Inflammatory macrophage treated with lipopolysaccharide for 1 hour (primary cell): ENCODE results near the gene CAMK2A.

Source experiments
- DNase-seq, 2 donors: peaks; one replicate each; pipeline ENCODE4 v3.0.0-alpha.2; 2020 to 2022

The CAMK2A gene

DNA sequence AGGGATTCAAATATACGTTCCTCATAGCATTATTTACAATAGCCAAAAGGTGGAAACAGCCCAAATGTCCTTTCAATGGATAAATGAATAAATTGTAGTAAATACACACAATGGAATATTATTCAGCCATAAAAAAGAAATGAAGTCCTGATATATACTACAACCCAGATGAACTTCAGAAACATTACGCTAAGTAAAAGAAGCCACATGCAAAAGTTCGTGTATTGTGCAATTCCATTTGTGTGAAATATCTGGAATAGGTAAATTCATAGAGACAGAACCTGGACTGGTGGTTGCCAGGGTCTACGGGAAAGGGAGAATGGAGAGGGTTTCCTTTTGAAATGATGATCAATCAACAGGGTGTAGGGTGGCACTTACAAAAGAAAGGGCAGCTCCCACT lies 25.7 kb upstream of the CAMK2A start:
- DNase-seq: no peak

GRCh38 chr5:150313921-150314716 lies 24.5 kb upstream of the CAMK2A start:
- no peak for DNase-seq

DNA sequence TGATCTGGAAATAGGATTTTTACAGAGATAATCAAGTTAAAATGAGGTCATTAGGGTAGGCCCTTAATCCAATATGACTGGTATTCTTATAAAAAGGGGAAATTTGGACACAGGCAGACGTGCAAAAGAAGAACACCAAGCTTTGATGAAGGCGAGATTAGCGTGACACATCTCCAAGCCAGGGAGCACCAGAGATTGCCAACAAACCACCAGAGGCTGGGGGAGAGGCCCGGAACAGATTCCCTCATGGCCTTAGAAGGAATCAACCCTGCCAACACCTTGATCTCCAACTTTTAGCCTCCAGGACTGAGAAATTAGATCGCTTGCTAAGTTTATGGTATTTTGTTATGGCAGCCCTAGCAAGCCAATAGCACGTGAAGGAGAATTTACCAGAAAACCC lies 23.9 kb upstream of the CAMK2A start:
- DNase-seq: no peak

GRCh38 chr5:150312518-150312917 lies 22.9 kb upstream of the CAMK2A start:
- no peak for DNase-seq

GRCh38 chr5:150311015-150311692 lies 21.6 kb upstream of the CAMK2A start:
- no peak for DNase-seq

- DNase-seq: no peak
These were observed 20.7 kb upstream of the CAMK2A start for GRCh38 chr5:150310246-150310645.

GRCh38 chr5:150309886-150310239 lies 20.3 kb upstream of the CAMK2A start:
- no peak for DNase-seq

GRCh38 chr5:150309101-150309885 lies 19.7 kb upstream of the CAMK2A start:
- DNase-seq: no peak

DNA sequence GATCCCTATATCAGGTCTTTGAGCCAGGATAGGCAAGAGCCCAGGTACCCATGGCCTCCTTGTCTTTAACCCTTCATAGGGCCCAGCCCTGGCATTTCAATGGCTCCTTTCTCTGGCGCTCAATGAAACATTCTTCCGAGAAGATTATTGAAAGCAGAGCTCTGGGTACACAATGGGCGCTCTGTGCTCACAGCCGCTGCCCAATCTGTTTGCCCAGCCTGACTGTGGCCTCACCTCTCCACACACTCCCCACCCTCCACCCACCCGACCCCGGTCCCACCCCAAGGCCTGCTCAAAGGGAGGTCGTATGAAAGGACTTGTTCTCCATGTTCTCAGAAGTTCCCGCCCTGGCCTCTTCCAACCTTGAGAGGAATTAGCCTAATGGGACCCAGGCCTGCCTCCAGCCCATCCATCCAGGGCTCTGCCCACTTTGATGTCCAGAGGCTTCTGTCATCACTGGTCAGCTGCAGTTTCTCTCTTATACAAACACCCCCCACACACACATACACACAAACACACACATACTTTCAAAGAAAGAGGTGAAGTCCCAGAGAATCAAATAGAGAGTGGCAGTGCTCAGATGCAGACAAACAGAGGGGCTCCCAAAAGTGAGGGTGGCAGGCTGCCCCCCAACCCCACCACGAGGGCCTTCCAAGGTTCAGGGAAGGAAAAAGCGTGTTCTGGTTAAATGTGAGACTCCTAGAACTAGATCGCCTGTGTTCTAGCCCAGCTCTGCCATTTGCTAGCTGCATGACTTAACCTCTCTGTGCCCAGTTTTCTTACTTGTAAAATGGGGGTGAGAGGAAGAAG lies 18.2 kb upstream of the CAMK2A start:
- no peak for DNase-seq

DNA sequence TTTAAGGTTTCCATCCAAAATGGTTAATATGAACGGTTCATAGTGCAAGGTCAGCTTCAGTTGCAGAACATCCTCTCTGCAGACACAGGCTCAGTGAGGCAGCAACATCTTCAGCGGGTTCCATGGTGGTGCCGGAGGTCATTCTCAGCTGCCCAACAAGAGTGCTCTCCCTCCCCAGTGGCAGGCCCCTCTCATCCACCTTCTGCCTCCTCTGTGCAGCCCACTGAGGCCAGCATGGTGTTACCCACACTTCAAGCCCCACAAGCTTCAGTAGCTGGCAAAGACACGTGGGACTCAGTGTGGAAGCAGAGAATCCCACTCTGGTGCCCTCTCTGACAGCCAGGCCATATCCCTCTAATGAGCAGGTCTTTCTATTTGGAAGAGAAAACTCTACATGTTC lies 17.2 kb upstream of the CAMK2A start:
- no peak for DNase-seq

GRCh38 chr5:150305557-150305956 lies 16.0 kb upstream of the CAMK2A start:
- no peak for DNase-seq

- no peak for DNase-seq
These were observed 15.5 kb upstream of the CAMK2A start for GRCh38 chr5:150305095-150305494.

DNA sequence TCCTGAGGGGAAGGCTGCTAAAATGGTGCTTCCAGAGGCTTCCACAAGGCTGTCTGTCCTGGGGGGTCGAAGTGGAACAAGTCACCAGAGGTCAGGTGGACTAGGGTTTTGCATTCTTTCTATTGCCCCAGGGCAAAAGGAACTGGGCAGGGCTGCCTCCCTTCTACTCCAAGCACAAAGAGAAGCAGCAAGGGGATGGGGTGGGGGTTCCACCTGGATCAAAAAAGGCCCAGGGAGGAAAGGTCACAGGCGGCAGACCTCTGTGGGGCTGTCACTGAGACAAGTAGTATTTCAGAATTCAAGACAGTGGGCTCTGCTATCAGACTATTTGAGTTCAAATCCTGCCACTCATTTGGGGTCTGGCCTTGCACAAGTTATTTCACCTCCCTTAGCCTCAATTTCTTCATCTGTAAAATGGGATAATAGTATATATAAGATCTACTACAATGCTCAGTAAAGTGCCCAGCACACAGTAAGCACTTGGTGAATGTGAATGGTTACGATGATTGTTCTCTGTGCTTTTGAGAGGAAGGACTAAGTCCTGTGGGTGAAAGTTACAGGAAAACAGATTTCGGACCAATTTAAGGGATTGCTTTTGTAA lies 15.0 kb upstream of the CAMK2A start:
- no peak for DNase-seq

GRCh38 chr5:150303660-150304386 lies 14.2 kb upstream of the CAMK2A start:
- no peak for DNase-seq

DNA sequence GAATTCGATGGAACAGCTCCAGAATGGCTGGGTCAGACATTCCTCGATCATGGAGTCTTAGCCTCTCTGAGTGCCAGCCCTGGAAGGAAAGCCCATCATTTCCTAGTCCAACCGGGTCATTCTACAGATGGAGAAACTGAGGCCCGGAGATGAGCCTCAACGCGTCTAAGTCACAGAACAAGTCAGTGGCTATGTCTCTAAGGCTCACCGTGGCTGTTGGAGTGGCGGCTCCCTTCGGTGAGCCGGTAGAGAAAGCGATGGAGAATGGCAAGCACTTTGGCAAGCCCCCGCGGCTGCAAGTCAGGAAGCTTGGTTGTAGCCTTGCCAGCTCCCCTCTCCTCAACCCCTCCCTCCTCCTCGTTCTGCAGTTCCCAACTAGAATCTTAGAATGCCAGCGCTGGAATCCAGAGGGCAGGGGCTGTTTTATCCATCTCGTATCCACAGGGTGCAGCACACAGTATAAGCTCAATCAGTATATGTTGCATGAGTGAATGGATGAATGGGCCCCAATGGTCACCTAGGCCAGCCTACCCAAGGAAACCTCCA lies 13.6 kb upstream of the CAMK2A start:
- no peak for DNase-seq

DNA sequence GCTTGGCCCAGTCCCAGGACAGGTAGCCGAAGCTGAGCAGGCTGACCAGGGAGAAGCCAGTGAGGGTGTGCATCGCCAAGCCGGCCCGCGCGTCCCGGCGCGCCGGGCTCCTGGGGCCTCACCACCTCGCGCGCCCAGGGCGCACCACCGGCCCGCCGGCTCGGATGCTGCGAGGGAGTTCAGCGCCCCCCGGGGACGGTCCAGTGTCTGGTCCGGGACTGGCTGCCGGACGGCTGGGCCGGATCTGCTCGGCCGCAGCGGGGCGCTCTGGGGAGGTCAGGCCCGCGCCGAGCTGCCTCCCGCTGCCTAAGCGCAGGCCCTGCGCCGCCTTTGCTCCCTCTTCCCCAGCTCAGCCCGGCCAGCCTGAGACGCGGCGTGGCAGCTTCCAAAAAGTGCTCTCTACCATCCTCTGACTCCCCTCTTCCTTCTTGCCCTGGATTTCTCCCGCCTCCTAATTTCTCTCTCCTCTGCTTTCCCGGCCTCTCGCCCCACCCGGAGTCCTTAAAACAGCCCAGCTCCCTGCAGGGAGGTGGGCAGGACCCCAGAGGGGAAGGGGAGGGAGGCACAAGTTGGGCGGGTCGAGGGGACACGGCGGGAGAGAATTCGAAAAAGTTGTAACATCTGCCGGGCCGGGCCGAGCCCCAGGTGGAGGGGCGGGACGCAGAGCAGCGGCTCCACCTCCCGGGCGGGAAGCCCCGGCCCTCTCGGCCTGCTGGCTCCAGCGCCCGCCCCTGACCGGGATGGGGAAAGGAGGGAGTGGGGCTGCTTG lies 12.9 kb upstream of the CAMK2A start, which contains the start of gene ARSI:
ARSI (minus strand) TSS at position 605 of the 769 bp plus-strand sequence; CDS start at position 73, 532 bp downstream.
- DNase-seq: no peak

- DNase-seq: no peak
These were observed 12.3 kb upstream of the CAMK2A start for GRCh38 chr5:150301901-150302300.

DNA sequence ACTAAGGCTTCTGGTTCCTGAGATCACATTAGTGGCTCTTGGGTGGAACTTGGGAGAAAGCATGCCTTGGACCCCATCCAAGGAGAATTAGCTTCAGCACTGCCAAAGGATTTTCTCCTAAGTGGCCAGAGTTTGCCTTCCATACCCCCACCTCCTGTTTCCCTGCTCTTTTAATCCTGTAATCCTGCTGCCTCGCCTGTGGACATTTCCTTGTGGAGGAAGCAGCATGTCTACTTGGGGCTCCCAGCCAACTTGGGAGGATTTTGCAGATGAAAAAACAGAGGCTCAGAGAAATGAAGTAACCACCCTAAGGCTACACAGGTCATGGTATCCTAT lies 11.6 kb upstream of the CAMK2A start:
- DNase-seq: no peak

- no peak for DNase-seq
These were observed 11.1 kb upstream of the CAMK2A start for GRCh38 chr5:150300496-150301169.
